22Rv1 (cell line): ENCODE results near the gene MDK.
A peak's percentile ranks its signal among the peaks of the same experiment; 100 is the strongest.

Experiments
- ZFX ChIP-seq: fragments of 450-650 bp; IDR thresholded peaks from 2 replicates; pipeline ENCODE4 v1.6.1; 2017; ENCODE audit warnings: antibody characterized with exemption, borderline replicate concordance
- TF ChIP-seq, protein P1 (sequence below): fragments of 450-650 bp; IDR thresholded peaks from 2 replicates; pipeline ENCODE4 v1.5.1; 2017; ENCODE audit warnings: mild to moderate bottlenecking

DNA sequence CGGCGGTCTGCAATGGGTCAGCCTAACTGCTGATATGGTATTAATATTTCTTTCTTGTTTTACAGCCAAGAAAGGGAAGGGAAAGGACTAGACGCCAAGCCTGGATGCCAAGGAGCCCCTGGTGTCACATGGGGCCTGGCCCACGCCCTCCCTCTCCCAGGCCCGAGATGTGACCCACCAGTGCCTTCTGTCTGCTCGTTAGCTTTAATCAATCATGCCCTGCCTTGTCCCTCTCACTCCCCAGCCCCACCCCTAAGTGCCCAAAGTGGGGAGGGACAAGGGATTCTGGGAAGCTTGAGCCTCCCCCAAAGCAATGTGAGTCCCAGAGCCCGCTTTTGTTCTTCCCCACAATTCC is 1.9 kb downstream of the MDK start:
- TF ChIP-seq, protein P1, sequence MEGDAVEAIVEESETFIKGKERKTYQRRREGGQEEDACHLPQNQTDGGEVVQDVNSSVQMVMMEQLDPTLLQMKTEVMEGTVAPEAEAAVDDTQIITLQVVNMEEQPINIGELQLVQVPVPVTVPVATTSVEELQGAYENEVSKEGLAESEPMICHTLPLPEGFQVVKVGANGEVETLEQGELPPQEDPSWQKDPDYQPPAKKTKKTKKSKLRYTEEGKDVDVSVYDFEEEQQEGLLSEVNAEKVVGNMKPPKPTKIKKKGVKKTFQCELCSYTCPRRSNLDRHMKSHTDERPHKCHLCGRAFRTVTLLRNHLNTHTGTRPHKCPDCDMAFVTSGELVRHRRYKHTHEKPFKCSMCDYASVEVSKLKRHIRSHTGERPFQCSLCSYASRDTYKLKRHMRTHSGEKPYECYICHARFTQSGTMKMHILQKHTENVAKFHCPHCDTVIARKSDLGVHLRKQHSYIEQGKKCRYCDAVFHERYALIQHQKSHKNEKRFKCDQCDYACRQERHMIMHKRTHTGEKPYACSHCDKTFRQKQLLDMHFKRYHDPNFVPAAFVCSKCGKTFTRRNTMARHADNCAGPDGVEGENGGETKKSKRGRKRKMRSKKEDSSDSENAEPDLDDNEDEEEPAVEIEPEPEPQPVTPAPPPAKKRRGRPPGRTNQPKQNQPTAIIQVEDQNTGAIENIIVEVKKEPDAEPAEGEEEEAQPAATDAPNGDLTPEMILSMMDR, result peak; percentile 56
- no peak for TF ChIP-seq ZFX
